ENCODE data around the gene OTOG. TPM values are rescaled to one million over a fixed set of nuclear protein-coding genes. Genes with fewer than 3 reads are reported as not detected.

Gene OTOG
- total RNA-seq, 1 experiment from 2014 or later = 0.35 TPM

DNA sequence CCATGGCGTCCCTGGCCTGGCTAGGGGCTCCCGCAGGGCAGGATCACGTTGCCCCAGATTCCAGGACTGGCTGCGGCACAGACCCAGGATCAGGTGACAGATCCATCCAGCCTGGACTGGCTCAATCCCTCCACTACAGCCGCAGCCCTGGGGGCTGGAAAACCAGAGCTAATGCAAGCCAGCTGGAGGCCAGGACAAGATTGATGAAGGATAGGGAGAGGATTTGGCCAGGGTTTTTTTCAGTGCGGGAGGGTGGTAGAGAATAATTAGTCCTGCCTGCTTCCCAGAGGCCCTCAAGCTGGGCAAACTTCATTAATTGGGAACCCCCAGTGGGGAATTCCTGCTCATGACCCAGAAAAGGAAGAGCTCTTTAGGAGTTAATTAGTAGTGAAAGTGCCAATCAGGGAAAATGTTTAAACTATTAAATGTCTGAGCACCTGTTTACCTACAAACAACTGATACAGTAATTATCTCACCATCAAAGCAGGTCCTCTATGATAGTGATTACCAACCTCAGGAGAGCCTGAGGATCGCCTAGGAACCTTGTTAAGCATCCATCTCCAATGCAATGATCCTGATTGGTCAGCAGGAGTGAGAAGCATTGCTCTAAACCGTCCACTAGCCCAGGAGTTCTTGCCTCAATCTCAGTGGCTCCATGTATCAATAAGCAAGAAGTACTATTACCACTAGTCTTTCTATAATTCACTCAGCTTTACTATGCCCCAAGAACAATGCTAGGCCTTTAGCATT, 139.3 kb downstream of the OTOG start:
- Histone ChIP-seq H4K20me1 (ENCODE audit: control insufficient read depth, insufficient read depth, insufficient read length) (no peaks in the 10 kb centered on the region), H3K4me1 (ENCODE audit: insufficient read depth, low read length) (no peaks in the 10 kb centered on the region), H3K79me2 (ENCODE audit: insufficient read depth, low read length) (no peaks in the 10 kb centered on the region), H2BK120ac (ENCODE audit: low read depth, low read length, poor library complexity, severe bottlenecking) (no peak overlapping the region), H2AFZ (ENCODE audit: low read length) (no peak overlapping the region), H2BK20ac (ENCODE audit: low read depth, low read length, poor library complexity, severe bottlenecking) (no peak overlapping the region), H4K5ac (ENCODE audit: insufficient read length, low read depth, low read length) (no peak overlapping the region), H3K4ac (ENCODE audit: low read depth, low read length) (no peak overlapping the region), H3T11ph (ENCODE audit: low read length) (no peak overlapping the region), H3K23ac (ENCODE audit: insufficient read length, low read depth, low read length) (no peak overlapping the region), H4K8ac (replicated peaks; ENCODE audit: insufficient read length, low read depth, low read length) (no peak overlapping the region), H3K79me1 (ENCODE audit: insufficient read depth, low read depth, low read length, poor library complexity, severe bottlenecking) (no peaks in the 10 kb centered on the region), H2BK15ac (ENCODE audit: low read depth, low read length) (no peak overlapping the region), H2BK5ac (ENCODE audit: insufficient read length, low read length) (no peak overlapping the region), H4K91ac (ENCODE audit: insufficient read length, low read depth, low read length) (no peak overlapping the region), H3K18ac (ENCODE audit: insufficient read length, low read depth, low read length) (no peak overlapping the region), H3K56ac (ENCODE audit: insufficient read length, low read depth, low read length) (no peak overlapping the region), H3K23me2 (ENCODE audit: insufficient read length, low read depth, low read length, poor library complexity, severe bottlenecking) (no peaks in the 10 kb centered on the region), H3K9ac (ENCODE audit: extremely low read depth, insufficient read length, low read length) (no peak overlapping the region), H3K27me3 (ENCODE audit: insufficient read depth, low read length) (no peaks in the 10 kb centered on the region), H2AK5ac (ENCODE audit: insufficient read length, low read length) (no peak overlapping the region), H3K4me2 (ENCODE audit: insufficient read depth, insufficient read length, low read length) (no peak overlapping the region), H3K14ac (ENCODE audit: insufficient read depth, low read length) (no peak overlapping the region; the same call in 1 of the 2 replicates), H3K9me3 (ENCODE audit: control insufficient read depth, low read depth, low read length) (no peaks in the 10 kb centered on the region), H2BK12ac (ENCODE audit: insufficient read length, low read depth, low read length) (no peak overlapping the region), H3K27ac (ENCODE audit: insufficient read length, low read depth, low read length) (no peak overlapping the region)
- Mint-ChIP-seq H3K27ac (no peak overlapping the region), H3K4me1 (peaks cover 0 to 4% of the 10 kb centered on the region in 2 experiments; a peak in 1 of 4 replicates), H3K4me3 (no peak overlapping the region), H3K9me3 (no peaks in the 10 kb centered on the region), H3K27me3 (ENCODE audit: low read depth) (peaks cover 30% of the 10 kb centered on the region), H3K36me3 (ENCODE audit: insufficient read depth in 1 of 3, low read depth in 3 of 3) (no peaks in the 10 kb centered on the region)
- no CpG with 5 or more reads among the region's 8 CpGs for WGBS (ENCODE audit: extremely low coverage, insufficient read length, low lambda C conversion rate)
- TF ChIP-seq, protein P1, sequence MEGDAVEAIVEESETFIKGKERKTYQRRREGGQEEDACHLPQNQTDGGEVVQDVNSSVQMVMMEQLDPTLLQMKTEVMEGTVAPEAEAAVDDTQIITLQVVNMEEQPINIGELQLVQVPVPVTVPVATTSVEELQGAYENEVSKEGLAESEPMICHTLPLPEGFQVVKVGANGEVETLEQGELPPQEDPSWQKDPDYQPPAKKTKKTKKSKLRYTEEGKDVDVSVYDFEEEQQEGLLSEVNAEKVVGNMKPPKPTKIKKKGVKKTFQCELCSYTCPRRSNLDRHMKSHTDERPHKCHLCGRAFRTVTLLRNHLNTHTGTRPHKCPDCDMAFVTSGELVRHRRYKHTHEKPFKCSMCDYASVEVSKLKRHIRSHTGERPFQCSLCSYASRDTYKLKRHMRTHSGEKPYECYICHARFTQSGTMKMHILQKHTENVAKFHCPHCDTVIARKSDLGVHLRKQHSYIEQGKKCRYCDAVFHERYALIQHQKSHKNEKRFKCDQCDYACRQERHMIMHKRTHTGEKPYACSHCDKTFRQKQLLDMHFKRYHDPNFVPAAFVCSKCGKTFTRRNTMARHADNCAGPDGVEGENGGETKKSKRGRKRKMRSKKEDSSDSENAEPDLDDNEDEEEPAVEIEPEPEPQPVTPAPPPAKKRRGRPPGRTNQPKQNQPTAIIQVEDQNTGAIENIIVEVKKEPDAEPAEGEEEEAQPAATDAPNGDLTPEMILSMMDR (conservative IDR thresholded peaks at IDR 0.05) = no peak
- DNase-seq = no peak
